Thymus (tissue), 11 donors: ENCODE data around the gene AUTS2. TPM values are rescaled to one million over a fixed set of nuclear protein-coding genes. Genes with fewer than 3 reads are reported as not detected.

Experiments
- DNase-seq, 9 donors: peaks; one replicate each; pipeline ENCODE4 v3.0.0-alpha.2; 2013; ENCODE audit warnings: low spot score in 9 of 9, low read depth in 6 of 9, missing footprints in 1 of 9
- H3K27ac ChIP-seq, 2 donors: one replicate each; pipeline ENCODE4 v1.5.1; 2013; ENCODE audit warnings: control low read depth in 1 of 2, low read depth in 1 of 2, low read length in 1 of 2, mild to moderate bottlenecking in 1 of 2, moderate library complexity in 1 of 2
- H3K27me3 ChIP-seq, 2 donors: one replicate each; pipeline ENCODE4 v1.5.1; 2013; ENCODE audit warnings: low read length in 1 of 2; ENCODE audit not compliant: control insufficient read depth in 2 of 2, insufficient read depth in 1 of 2
- H3K36me3 ChIP-seq, 2 donors: one replicate each; pipeline ENCODE4 v1.5.1; 2013; ENCODE audit warnings: low read length in 1 of 2, mild to moderate bottlenecking in 1 of 2, moderate library complexity in 1 of 2; ENCODE audit not compliant: control insufficient read depth in 2 of 2, insufficient read depth in 2 of 2
- H3K4me1 ChIP-seq, 2 donors: one replicate each; pipeline ENCODE4 v1.5.1; 2013; ENCODE audit warnings: low read length in 2 of 2; ENCODE audit not compliant: control insufficient read depth in 2 of 2, insufficient read depth in 2 of 2
- H3K4me3 ChIP-seq, 2 donors: one replicate each; pipeline ENCODE4 v1.5.1; 2013; ENCODE audit warnings: low read length in 2 of 2, control low read depth in 1 of 2, mild to moderate bottlenecking in 1 of 2
- H3K9me3 ChIP-seq, 2 donors: one replicate each; pipeline ENCODE4 v1.5.1; 2013; ENCODE audit warnings: low read length in 1 of 2, mild to moderate bottlenecking in 1 of 2; ENCODE audit not compliant: control insufficient read depth in 2 of 2, insufficient read depth in 1 of 2
- WGBS: extraction: QIAGEN DNeasy Blood & Tissue Kit; methylation state at CpG from one replicate; pipeline ENCODE4 v1.1.7; 2013; 5-methylcytosine and 5-hydroxymethylcytosine counted together
- polyA plus RNA-seq: library from polyadenylated mRNA; stranded (reverse); fragments of 200-250 nt; gene quantifications from one replicate; pipeline ENCODE4 v1.2.3, GENCODE V29; 2013
- total RNA-seq: library from RNA; stranded (reverse); fragments of 120-200 nt; gene quantifications from one replicate; pipeline ENCODE4 v1.2.4, GENCODE V29; 2013
- donor health status: healthy.

Gene AUTS2
- total and polyA plus RNA-seq, 2 donors = 9.2 to 17.1 TPM

- no peak for DNase-seq
- Histone ChIP-seq H3K36me3 (no peaks in the 10 kb centered on the region), H3K27ac (no peak overlapping the region), H3K4me1 (no peaks in the 10 kb centered on the region), H3K27me3 (no peaks in the 10 kb centered on the region), H3K4me3 (no peak overlapping the region), H3K9me3 (no peaks in the 10 kb centered on the region)
- WGBS = 96% methylated on average over 2 of the region's 2 CpGs
Observed at GRCh38 chr7:70563960-70564359, 965.7 kb downstream of the AUTS2 start.

- no peak overlapping the region for H3K4me3 ChIP-seq
- 97% methylated on average over 4 of the region's 4 CpGs for WGBS
- H3K27ac ChIP-seq = no peak overlapping the region
- H3K27me3 ChIP-seq = no peaks in the 10 kb centered on the region
- H3K36me3 ChIP-seq = no peaks in the 10 kb centered on the region
- H3K4me1 ChIP-seq = no peaks in the 10 kb centered on the region
- DNase-seq = no peak
- H3K9me3 ChIP-seq = no peaks in the 10 kb centered on the region
Observed at GRCh38 chr7:70565721-70566370, 967.6 kb downstream of the AUTS2 start.

GRCh38 chr7:70566671-70567070 lies 968.4 kb downstream of the AUTS2 start:
- no peaks in the 10 kb centered on the region for H3K27me3 ChIP-seq
- no peaks in the 10 kb centered on the region for H3K36me3 ChIP-seq
- no peaks in the 10 kb centered on the region for H3K4me1 ChIP-seq
- peak overlapping the region in 1 of 2 donors; percentile 33 for H3K27ac ChIP-seq
- WGBS = 88% methylated on average over 3 of the region's 3 CpGs
- H3K4me3 ChIP-seq = no peak overlapping the region
- DNase-seq = no peak
- H3K9me3 ChIP-seq = no peaks in the 10 kb centered on the region

GRCh38 chr7:70568674-70569334 lies 970.5 kb downstream of the AUTS2 start:
- WGBS = 98% methylated on average over 8 of the region's 8 CpGs
- no peak overlapping the region for H3K4me3 ChIP-seq
- DNase-seq = no peak
- H3K9me3 ChIP-seq = no peaks in the 10 kb centered on the region
- H3K27ac ChIP-seq = no peak overlapping the region
- no peaks in the 10 kb centered on the region for H3K27me3 ChIP-seq
- no peaks in the 10 kb centered on the region for H3K36me3 ChIP-seq
- H3K4me1 ChIP-seq = no peaks in the 10 kb centered on the region

- no peaks in the 10 kb centered on the region for H3K4me1 ChIP-seq
- WGBS = 95% methylated on average over 4 of the region's 4 CpGs
- H3K36me3 ChIP-seq = no peaks in the 10 kb centered on the region
- no peak overlapping the region for H3K27ac ChIP-seq
- no peak overlapping the region for H3K4me3 ChIP-seq
- H3K9me3 ChIP-seq = no peaks in the 10 kb centered on the region
- no peak for DNase-seq
- no peaks in the 10 kb centered on the region for H3K27me3 ChIP-seq
Observed at GRCh38 chr7:70569335-70569819, 971.1 kb downstream of the AUTS2 start.

GRCh38 chr7:70570029-70570428 lies 971.8 kb downstream of the AUTS2 start:
- Histone ChIP-seq H3K9me3 (no peaks in the 10 kb centered on the region), H3K27ac (no peak overlapping the region), H3K4me1 (no peaks in the 10 kb centered on the region), H3K27me3 (no peaks in the 10 kb centered on the region), H3K4me3 (no peak overlapping the region), H3K36me3 (no peaks in the 10 kb centered on the region)
- WGBS = 92% methylated on average over 4 of the region's 4 CpGs
- DNase-seq = no peak

GRCh38 chr7:70570961-70571360 lies 972.7 kb downstream of the AUTS2 start:
- WGBS = 61% methylated on average over 3 of the region's 3 CpGs
- no peak for DNase-seq
- Histone ChIP-seq H3K9me3 (no peaks in the 10 kb centered on the region), H3K4me1 (no peaks in the 10 kb centered on the region), H3K27me3 (no peaks in the 10 kb centered on the region), H3K36me3 (no peaks in the 10 kb centered on the region), H3K4me3 (no peak overlapping the region), H3K27ac (no peak overlapping the region)

- no peak overlapping the region for H3K27ac ChIP-seq
- no peaks in the 10 kb centered on the region for H3K36me3 ChIP-seq
- H3K4me3 ChIP-seq = no peak overlapping the region
- WGBS = 97% methylated on average over 5 of the region's 5 CpGs
- H3K4me1 ChIP-seq = no peaks in the 10 kb centered on the region
- DNase-seq = no peak
- no peaks in the 10 kb centered on the region for H3K27me3 ChIP-seq
- H3K9me3 ChIP-seq = no peaks in the 10 kb centered on the region
Observed at GRCh38 chr7:70571403-70571934, 973.2 kb downstream of the AUTS2 start.

GRCh38 chr7:70571961-70572360 lies 973.7 kb downstream of the AUTS2 start:
- Histone ChIP-seq H3K27me3 (no peaks in the 10 kb centered on the region), H3K27ac (no peak overlapping the region), H3K4me1 (no peaks in the 10 kb centered on the region), H3K9me3 (no peaks in the 10 kb centered on the region), H3K36me3 (no peaks in the 10 kb centered on the region), H3K4me3 (no peak overlapping the region)
- no peak for DNase-seq
- 97% methylated on average over 10 of the region's 10 CpGs for WGBS
